ENCODE measurements around the gene LRPAP1.

LRPAP1 gene

GRCh38 chr4:3523628-3524221, 8.5 kb downstream of the LRPAP1 start:
- in situ Hi-C loops (cut with HindIII; ENCODE audit: low sequenced_read_pairs), result no loop called here
- no peak overlapping the region for H3K4me3 ChIP-seq (ENCODE audit: low read depth, low read length)
- no peak for TF ChIP-seq CTCF (IDR thresholded peaks at IDR 0.05; ENCODE audit: low read depth, low read length, missing control alignments)
- no peak for DNase-seq (ENCODE audit: low read depth)

DNA sequence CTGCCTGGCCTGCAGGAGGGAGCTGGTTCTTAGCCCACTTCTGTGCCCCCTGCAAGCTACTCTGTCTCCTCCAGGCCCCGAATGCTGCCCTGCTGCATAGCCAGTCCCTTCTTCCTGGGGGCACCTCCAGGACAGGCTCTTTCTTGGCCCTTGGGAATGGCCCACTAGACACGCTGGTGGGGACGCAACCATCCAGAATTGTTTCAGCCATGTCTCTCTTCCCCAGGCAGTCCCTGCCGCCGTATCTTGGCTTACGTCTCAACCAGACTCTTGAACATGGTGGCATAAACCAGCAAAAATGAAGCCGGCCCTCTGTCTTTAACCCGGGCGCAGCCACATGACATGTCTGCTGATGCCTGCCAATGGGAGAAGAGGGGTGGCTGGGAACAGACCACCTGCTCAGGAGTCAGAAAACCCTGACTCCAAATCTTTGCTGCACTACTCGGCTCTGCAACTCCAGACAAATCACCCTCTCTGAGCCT, 9.0 kb downstream of the LRPAP1 start:
- H3K4me3 ChIP-seq (ENCODE audit: low read depth, low read length), result no peak overlapping the region
- in situ Hi-C loops (cut with HindIII; ENCODE audit: low sequenced_read_pairs), result no loop called here
- TF ChIP-seq CTCF (IDR thresholded peaks at IDR 0.05; ENCODE audit: low read depth, low read length, missing control alignments), result no peak
- no peak for DNase-seq (ENCODE audit: low read depth)

DNA sequence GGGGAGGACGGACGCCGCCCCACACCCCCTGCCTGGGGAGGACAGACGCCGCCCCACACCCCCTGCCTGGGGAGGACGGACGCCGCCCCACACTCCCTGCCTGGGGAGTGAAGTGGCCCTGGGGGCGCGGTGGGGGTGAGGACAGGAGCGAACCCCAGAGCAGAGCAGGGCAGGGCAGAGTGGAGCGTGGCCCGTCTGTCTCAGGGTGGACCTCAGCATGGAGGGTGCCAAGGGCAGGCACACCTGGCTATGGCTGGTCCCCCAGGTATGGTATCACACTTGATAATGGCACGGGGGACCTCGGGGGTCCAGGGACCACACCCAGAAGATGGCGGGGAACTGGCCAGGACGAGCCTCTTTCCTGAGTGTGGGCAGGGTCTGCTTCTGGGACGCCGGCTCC, 9.6 kb downstream of the LRPAP1 start:
- in situ Hi-C loops (cut with HindIII; ENCODE audit: low sequenced_read_pairs), result no loop called here
- H3K4me3 ChIP-seq (ENCODE audit: low read depth, low read length), result no peak overlapping the region
- no peak for TF ChIP-seq CTCF (IDR thresholded peaks at IDR 0.05; ENCODE audit: low read depth, low read length, missing control alignments)
- no peak for DNase-seq (ENCODE audit: low read depth)

GRCh38 chr4:3522326-3522640, 9.9 kb downstream of the LRPAP1 start:
- in situ Hi-C loops (cut with HindIII; ENCODE audit: low sequenced_read_pairs), result no loop called here
- H3K4me3 ChIP-seq (ENCODE audit: low read depth, low read length), result no peak overlapping the region
- DNase-seq (ENCODE audit: low read depth), result no peak
- TF ChIP-seq CTCF (IDR thresholded peaks at IDR 0.05; ENCODE audit: low read depth, low read length, missing control alignments), result no peak

GRCh38 chr4:3521621-3522325, 10.4 kb downstream of the LRPAP1 start:
- H3K4me3 ChIP-seq (ENCODE audit: low read depth, low read length), result no peak overlapping the region
- no peak for DNase-seq (ENCODE audit: low read depth)
- no peak for TF ChIP-seq CTCF (IDR thresholded peaks at IDR 0.05; ENCODE audit: low read depth, low read length, missing control alignments)
- in situ Hi-C loops (cut with HindIII; ENCODE audit: low sequenced_read_pairs), result no loop called here

- TF ChIP-seq CTCF (IDR thresholded peaks at IDR 0.05; ENCODE audit: low read depth, low read length, missing control alignments), result no peak
- DNase-seq (ENCODE audit: low read depth), result no peak
- in situ Hi-C loops (cut with HindIII; ENCODE audit: low sequenced_read_pairs), result no loop called here
- no peak overlapping the region for H3K4me3 ChIP-seq (ENCODE audit: low read depth, low read length)
Observed at GRCh38 chr4:3520796-3521600, 11.2 kb downstream of the LRPAP1 start.

All from astrocyte of the cerebellum (primary cell).